Measurements from ENCODE around the gene PIK3CB. TPM values are rescaled to one million over a fixed set of nuclear protein-coding genes. Genes with fewer than 3 reads are reported as not detected.

PIK3CB gene
- total RNA-seq, 1 experiment from 2014 or later, result 59.3 TPM

- no peaks in the 10 kb centered on the region for H3K27me3 Mint-ChIP-seq (ENCODE audit: unreplicated experiment)
- H3K36me3 Mint-ChIP-seq (ENCODE audit: insufficient read depth, unreplicated experiment), result peaks cover 9% of the 10 kb centered on the region
- CTCF ChIA-PET, result no interaction called here
- no peak overlapping the region for H3K27ac Mint-ChIP-seq (ENCODE audit: unreplicated experiment)
- no peak for TF ChIP-seq CTCF (IDR thresholded peaks at IDR 0.05; ENCODE audit: unreplicated experiment)
- no peak overlapping the region for H3K4me3 Mint-ChIP-seq (ENCODE audit: low read depth, unreplicated experiment)
- DNase-seq, result no peak
- intact Hi-C loops (cut with micrococcal nuclease; ENCODE audit: unreplicated experiment), result no loop called here
- no TSS peak for BruUV-seq (replicated peaks)
- H3K9me3 Mint-ChIP-seq (ENCODE audit: low read depth, unreplicated experiment), result peaks cover 6% of the 10 kb centered on the region
- no peaks in the 10 kb centered on the region for H3K4me1 Mint-ChIP-seq (ENCODE audit: low read depth, unreplicated experiment)
Observed at GRCh38 chr3:138678086-138678485, 156.6 kb downstream of the PIK3CB start.

GRCh38 chr3:138675393-138675792, 159.3 kb downstream of the PIK3CB start:
- Mint-ChIP-seq H3K27ac (ENCODE audit: unreplicated experiment) (no peak overlapping the region), H3K4me3 (ENCODE audit: low read depth, unreplicated experiment) (no peak overlapping the region), H3K9me3 (ENCODE audit: low read depth, unreplicated experiment) (peaks cover 6% of the 10 kb centered on the region), H3K27me3 (ENCODE audit: unreplicated experiment) (no peaks in the 10 kb centered on the region), H3K4me1 (ENCODE audit: low read depth, unreplicated experiment) (peaks cover 8% of the 10 kb centered on the region), H3K36me3 (ENCODE audit: insufficient read depth, unreplicated experiment) (peaks cover 9% of the 10 kb centered on the region)
- CTCF ChIA-PET, result no interaction called here
- intact Hi-C loops (cut with micrococcal nuclease; ENCODE audit: unreplicated experiment), result no loop called here
- TF ChIP-seq CTCF (IDR thresholded peaks at IDR 0.05; ENCODE audit: unreplicated experiment), result no peak
- no TSS peak for BruUV-seq (replicated peaks)
- DNase-seq, result no peak

- H3K27ac Mint-ChIP-seq (ENCODE audit: unreplicated experiment), result no peak overlapping the region
- H3K36me3 Mint-ChIP-seq (ENCODE audit: insufficient read depth, unreplicated experiment), result peaks cover 17% of the 10 kb centered on the region
- CTCF ChIA-PET, result interaction anchor here (0.6 kb wide), 1 partner anchor 27 kb away, joined by 3 read pairs; no protein-coding TSS in a partner anchor
- no peak for DNase-seq
- no peak for TF ChIP-seq CTCF (IDR thresholded peaks at IDR 0.05; ENCODE audit: unreplicated experiment)
- intact Hi-C loops (cut with micrococcal nuclease; ENCODE audit: unreplicated experiment), result no loop called here
- peaks cover 8% of the 10 kb centered on the region for H3K4me1 Mint-ChIP-seq (ENCODE audit: low read depth, unreplicated experiment)
- H3K4me3 Mint-ChIP-seq (ENCODE audit: low read depth, unreplicated experiment), result no peak overlapping the region
- H3K9me3 Mint-ChIP-seq (ENCODE audit: low read depth, unreplicated experiment), result peaks cover 6% of the 10 kb centered on the region
- no TSS peak for BruUV-seq (replicated peaks)
- no peaks in the 10 kb centered on the region for H3K27me3 Mint-ChIP-seq (ENCODE audit: unreplicated experiment)
Observed at GRCh38 chr3:138673641-138674530, 160.8 kb downstream of the PIK3CB start.

GRCh38 chr3:138670407-138670806, 164.3 kb downstream of the PIK3CB start:
- peaks cover 4% of the 10 kb centered on the region for H3K9me3 Mint-ChIP-seq (ENCODE audit: low read depth, unreplicated experiment)
- BruUV-seq (replicated peaks), result no TSS peak
- TF ChIP-seq CTCF (IDR thresholded peaks at IDR 0.05; ENCODE audit: unreplicated experiment), result no peak

More at GRCh38 chr3:138670407-138670806, 164.3 kb downstream of the PIK3CB start:
- CTCF ChIA-PET, result interaction anchor here (0.7 to 1.0 kb wide), 2 partner anchors 16 to 193 kb away, joined by 3 read pairs; no protein-coding TSS in a partner anchor
- intact Hi-C loops (cut with micrococcal nuclease; ENCODE audit: unreplicated experiment), result no loop called here
- H3K27me3 Mint-ChIP-seq (ENCODE audit: unreplicated experiment), result no peaks in the 10 kb centered on the region
- H3K36me3 Mint-ChIP-seq (ENCODE audit: insufficient read depth, unreplicated experiment), result peaks cover 22% of the 10 kb centered on the region
- peaks cover 8% of the 10 kb centered on the region for H3K4me1 Mint-ChIP-seq (ENCODE audit: low read depth, unreplicated experiment)
- no peak overlapping the region for H3K4me3 Mint-ChIP-seq (ENCODE audit: low read depth, unreplicated experiment)
- no peak overlapping the region for H3K27ac Mint-ChIP-seq (ENCODE audit: unreplicated experiment)
- no peak for DNase-seq

All from Calu3 (cell line).